Nephron progenitor cell (in vitro differentiated cells): ENCODE data around the gene ARFGEF3.
A peak's percentile ranks its signal among the peaks of the same experiment; 100 is the strongest.

Experiments used
- DNase-seq: peaks from one replicate; pipeline ENCODE4 v3.0.0; 2021
- H3K27ac Mint-ChIP-seq: 2 replicates; pipeline ENCODE4 v1.8.0; 2021; ENCODE audit warnings: mild to moderate bottlenecking, moderate library complexity, mixed read lengths
- H3K27me3 Mint-ChIP-seq: 2 replicates; pipeline ENCODE4 v1.8.0; 2021; ENCODE audit warnings: mild to moderate bottlenecking, low read depth, mixed read lengths; ENCODE audit not compliant: poor library complexity
- H3K36me3 Mint-ChIP-seq: 2 replicates; pipeline ENCODE4 v1.8.0; 2021; ENCODE audit warnings: low read depth, mixed read lengths
- H3K4me1 Mint-ChIP-seq: 2 replicates; pipeline ENCODE4 v1.8.0; 2021; ENCODE audit warnings: mixed read lengths
- H3K4me3 Mint-ChIP-seq: 2 replicates; pipeline ENCODE4 v1.8.0; 2021; ENCODE audit warnings: mild to moderate bottlenecking, moderate library complexity, mixed read lengths
- H3K9me3 Mint-ChIP-seq: 2 replicates; pipeline ENCODE4 v1.8.0; 2021; ENCODE audit warnings: mild to moderate bottlenecking, moderate library complexity, mixed read lengths
- TF ChIP-seq, protein P1 (sequence below): fragments of 200-600 bp; sonication (generic); IDR thresholded peaks from 2 replicates; pipeline ENCODE4 v1.5.0; 2021; ENCODE audit warnings: antibody characterized with exemption

ARFGEF3 gene

DNA sequence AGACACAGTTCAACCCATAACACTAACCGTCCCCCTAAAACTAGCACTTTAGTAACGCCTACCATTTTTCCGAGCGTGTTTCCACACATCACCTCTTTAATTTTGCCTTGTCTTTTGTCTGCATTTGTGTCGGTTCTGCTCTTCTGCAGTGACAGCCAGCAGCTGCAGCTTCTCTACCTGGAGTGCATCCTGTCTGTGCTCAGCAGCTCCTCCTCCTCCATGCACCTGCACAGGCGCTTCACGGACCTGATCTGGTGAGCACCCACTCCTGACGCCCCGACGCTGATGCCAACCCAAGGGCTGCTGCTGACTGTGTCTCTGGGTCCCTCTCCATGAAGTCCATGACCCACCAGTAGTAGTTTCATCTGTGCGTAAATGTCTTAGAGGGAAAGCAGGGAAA, 92.0 kb downstream of the ARFGEF3 start:
- DNase-seq, result no peak
- H3K27ac Mint-ChIP-seq, result no peak overlapping the region
- H3K4me3 Mint-ChIP-seq, result peak overlapping the region; percentile 18
- peaks cover 12% of the 10 kb centered on the region for H3K4me1 Mint-ChIP-seq
- H3K9me3 Mint-ChIP-seq, result no peaks in the 10 kb centered on the region
- H3K27me3 Mint-ChIP-seq, result peaks cover 14% of the 10 kb centered on the region
- TF ChIP-seq, protein P1, sequence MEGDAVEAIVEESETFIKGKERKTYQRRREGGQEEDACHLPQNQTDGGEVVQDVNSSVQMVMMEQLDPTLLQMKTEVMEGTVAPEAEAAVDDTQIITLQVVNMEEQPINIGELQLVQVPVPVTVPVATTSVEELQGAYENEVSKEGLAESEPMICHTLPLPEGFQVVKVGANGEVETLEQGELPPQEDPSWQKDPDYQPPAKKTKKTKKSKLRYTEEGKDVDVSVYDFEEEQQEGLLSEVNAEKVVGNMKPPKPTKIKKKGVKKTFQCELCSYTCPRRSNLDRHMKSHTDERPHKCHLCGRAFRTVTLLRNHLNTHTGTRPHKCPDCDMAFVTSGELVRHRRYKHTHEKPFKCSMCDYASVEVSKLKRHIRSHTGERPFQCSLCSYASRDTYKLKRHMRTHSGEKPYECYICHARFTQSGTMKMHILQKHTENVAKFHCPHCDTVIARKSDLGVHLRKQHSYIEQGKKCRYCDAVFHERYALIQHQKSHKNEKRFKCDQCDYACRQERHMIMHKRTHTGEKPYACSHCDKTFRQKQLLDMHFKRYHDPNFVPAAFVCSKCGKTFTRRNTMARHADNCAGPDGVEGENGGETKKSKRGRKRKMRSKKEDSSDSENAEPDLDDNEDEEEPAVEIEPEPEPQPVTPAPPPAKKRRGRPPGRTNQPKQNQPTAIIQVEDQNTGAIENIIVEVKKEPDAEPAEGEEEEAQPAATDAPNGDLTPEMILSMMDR, result no peak
- H3K36me3 Mint-ChIP-seq, result no peaks in the 10 kb centered on the region

DNA sequence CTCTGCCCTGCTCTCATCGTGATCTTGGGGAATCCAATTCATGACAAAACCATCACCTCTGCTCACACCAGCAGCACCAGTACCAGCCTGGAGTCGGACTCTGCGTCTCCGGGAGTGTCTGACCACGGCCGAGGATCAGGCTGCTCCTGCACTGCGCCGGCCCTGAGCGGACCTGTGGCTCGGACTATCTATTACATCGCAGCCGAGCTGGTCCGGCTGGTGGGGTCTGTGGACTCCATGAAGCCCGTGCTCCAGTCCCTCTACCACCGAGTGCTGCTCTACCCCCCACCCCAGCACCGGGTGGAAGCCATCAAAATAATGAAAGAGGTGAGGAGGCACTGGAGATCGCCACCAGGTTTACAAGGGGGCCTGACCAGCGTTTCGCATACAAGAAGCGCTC, 93.7 kb downstream of the ARFGEF3 start:
- Mint-ChIP-seq H3K9me3 (no peaks in the 10 kb centered on the region), H3K4me3 (no peak overlapping the region), H3K36me3 (no peaks in the 10 kb centered on the region), H3K4me1 (peaks cover 9% of the 10 kb centered on the region), H3K27ac (no peak overlapping the region), H3K27me3 (peaks cover 16% of the 10 kb centered on the region)
- DNase-seq, result no peak
- TF ChIP-seq, protein P1, result no peak

DNA sequence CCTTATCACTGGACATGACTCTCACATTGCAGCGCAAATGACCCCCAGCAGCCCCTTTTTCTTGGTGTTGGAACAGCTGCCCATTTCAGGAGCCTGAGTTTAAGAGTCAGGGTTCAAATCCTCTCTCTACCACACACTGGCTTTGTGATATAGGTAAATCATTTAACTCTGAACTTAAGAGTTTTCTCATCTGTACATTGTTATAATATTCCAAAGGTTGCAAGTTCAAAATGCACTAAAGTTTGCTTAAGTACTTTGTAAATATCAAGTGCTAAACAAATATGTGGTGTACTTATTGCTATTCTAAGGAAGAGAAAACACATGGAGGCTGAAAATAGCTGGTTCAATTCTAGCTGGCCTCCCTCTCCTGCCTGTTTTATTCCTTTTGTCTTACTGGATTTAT, 95.9 kb downstream of the ARFGEF3 start:
- no peak for DNase-seq
- peaks cover 15% of the 10 kb centered on the region for H3K27me3 Mint-ChIP-seq
- no peaks in the 10 kb centered on the region for H3K9me3 Mint-ChIP-seq
- H3K27ac Mint-ChIP-seq, result no peak overlapping the region
- H3K36me3 Mint-ChIP-seq, result no peaks in the 10 kb centered on the region
- TF ChIP-seq, protein P1, result no peak
- no peaks in the 10 kb centered on the region for H3K4me1 Mint-ChIP-seq
- no peak overlapping the region for H3K4me3 Mint-ChIP-seq

- DNase-seq, result no peak
- TF ChIP-seq, protein P1, result no peak
- H3K9me3 Mint-ChIP-seq, result no peaks in the 10 kb centered on the region
- no peak overlapping the region for H3K4me3 Mint-ChIP-seq
- H3K27ac Mint-ChIP-seq, result no peak overlapping the region
- peaks cover 15% of the 10 kb centered on the region for H3K27me3 Mint-ChIP-seq
- no peaks in the 10 kb centered on the region for H3K4me1 Mint-ChIP-seq
- H3K36me3 Mint-ChIP-seq, result no peaks in the 10 kb centered on the region
Measured at GRCh38 chr6:138258197-138258596, 96.5 kb downstream of the ARFGEF3 start.

DNA sequence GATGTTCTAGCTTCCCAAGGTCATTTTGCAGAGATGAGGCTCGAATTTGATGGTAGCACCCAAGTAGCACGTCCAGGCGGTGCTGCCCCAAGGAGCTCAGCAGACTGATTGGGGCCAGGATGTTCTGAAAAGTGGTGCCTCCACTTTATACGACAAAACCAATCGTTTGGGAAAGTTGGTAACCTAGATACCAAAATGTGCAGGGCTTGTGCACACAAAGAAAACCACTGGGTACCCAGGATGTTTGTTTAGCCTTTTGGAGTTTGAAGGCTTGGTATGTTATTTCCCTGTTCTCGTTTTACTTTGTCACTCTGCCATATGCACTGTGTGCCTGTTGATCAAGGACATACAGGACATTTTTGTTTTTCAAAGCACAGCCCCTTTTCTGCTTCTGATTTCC, 97.3 kb downstream of the ARFGEF3 start:
- DNase-seq, result no peak
- no peaks in the 10 kb centered on the region for H3K4me1 Mint-ChIP-seq
- H3K36me3 Mint-ChIP-seq, result no peaks in the 10 kb centered on the region
- H3K27me3 Mint-ChIP-seq, result peaks cover 10% of the 10 kb centered on the region
- no peaks in the 10 kb centered on the region for H3K9me3 Mint-ChIP-seq
- H3K4me3 Mint-ChIP-seq, result no peak overlapping the region
- no peak overlapping the region for H3K27ac Mint-ChIP-seq
- TF ChIP-seq, protein P1, result no peak

GRCh38 chr6:138261116-138261780, 99.5 kb downstream of the ARFGEF3 start:
- DNase-seq, result no peak
- Mint-ChIP-seq H3K4me3 (no peak overlapping the region), H3K27ac (no peak overlapping the region), H3K4me1 (no peaks in the 10 kb centered on the region), H3K27me3 (peaks cover 10% of the 10 kb centered on the region), H3K36me3 (no peaks in the 10 kb centered on the region), H3K9me3 (peaks cover 3% of the 10 kb centered on the region)
- TF ChIP-seq, protein P1, result no peak
